Fibroblast of skin of abdomen (primary cell): ENCODE results near the gene ANK2. TPM values are rescaled to one million over a fixed set of nuclear protein-coding genes. Genes with fewer than 3 reads are reported as not detected.
A peak's percentile ranks its signal among the peaks of the same experiment; 100 is the strongest.

Experiments
- DNase-seq: peaks from one replicate; pipeline ENCODE4 v3.0.0-alpha.2; 2013
- polyA plus RNA-seq, 2 experiments: library from polyadenylated mRNA; unstranded; fragments of 120-200 nt; gene quantifications; one replicate each; pipeline ENCODE4 v1.2.1, GENCODE V29; 2013; ENCODE audit not compliant: insufficient read length in 2 of 2

The ANK2 gene
- 20.1 TPM for polyA plus RNA-seq (2013, experiment 1 of 2; ENCODE audit: insufficient read length)
- polyA plus RNA-seq (2013, experiment 2 of 2; ENCODE audit: insufficient read length) = 17.2 TPM

GRCh38 chr4:113049421-113050370 is at the start of gene ANK2:
TSS of gene ANK2 (plus strand) at chr4:113049653. CDS start at chr4:113049729, 76 bp downstream.
- no peak for DNase-seq

- no peak for DNase-seq
Measured at GRCh38 chr4:113003841-113004240, 45.6 kb upstream of the ANK2 start.

- DNase-seq = no peak
Measured at GRCh38 chr4:113004655-113005054, 44.8 kb upstream of the ANK2 start.

- no peak for DNase-seq
Measured at GRCh38 chr4:113006632-113007031, 42.8 kb upstream of the ANK2 start.

- no peak for DNase-seq
Measured at GRCh38 chr4:113007151-113007550, 42.3 kb upstream of the ANK2 start.

- no peak for DNase-seq
Measured at GRCh38 chr4:113008135-113008534, 41.3 kb upstream of the ANK2 start.

GRCh38 chr4:113008716-113009115 is 40.7 kb upstream of the ANK2 start:
- no peak for DNase-seq

- no peak for DNase-seq
Measured at GRCh38 chr4:113009461-113009860, 40.0 kb upstream of the ANK2 start.

GRCh38 chr4:113012122-113012725 is 37.2 kb upstream of the ANK2 start:
- DNase-seq = no peak

GRCh38 chr4:113012786-113013185 is 36.7 kb upstream of the ANK2 start:
- DNase-seq = no peak

GRCh38 chr4:113013751-113014150 is 35.7 kb upstream of the ANK2 start:
- peak; percentile 57 for DNase-seq

- DNase-seq = no peak
Measured at GRCh38 chr4:113016377-113016776, 33.1 kb upstream of the ANK2 start.

- peak; percentile 73 for DNase-seq
Measured at GRCh38 chr4:113020966-113021365, 28.5 kb upstream of the ANK2 start.

GRCh38 chr4:113024388-113024787 is 25.1 kb upstream of the ANK2 start:
- DNase-seq = no peak

GRCh38 chr4:113025416-113025815 is 24.0 kb upstream of the ANK2 start:
- DNase-seq = no peak

- DNase-seq = peak; percentile 71
Measured at GRCh38 chr4:113026556-113026955, 22.9 kb upstream of the ANK2 start.

- no peak for DNase-seq
Measured at GRCh38 chr4:113028074-113028473, 21.4 kb upstream of the ANK2 start.

GRCh38 chr4:113031212-113031611 is 18.2 kb upstream of the ANK2 start:
- DNase-seq = no peak

GRCh38 chr4:113040793-113041192 is 8.7 kb upstream of the ANK2 start:
- no peak for DNase-seq

GRCh38 chr4:113042502-113042901 is 7.0 kb upstream of the ANK2 start:
- DNase-seq = no peak

- DNase-seq = no peak
Measured at GRCh38 chr4:113043591-113043990, 5.9 kb upstream of the ANK2 start.

GRCh38 chr4:113050371-113050755 is 910 bp downstream of the ANK2 start:
- DNase-seq = no peak

- no peak for DNase-seq
Measured at GRCh38 chr4:113050837-113051236, 1.4 kb downstream of the ANK2 start.

GRCh38 chr4:113051361-113051760 is 1.9 kb downstream of the ANK2 start:
- DNase-seq = no peak
